ENCODE results near the gene TAS1R1. TPM values are rescaled to one million over a fixed set of nuclear protein-coding genes. Genes with fewer than 3 reads are reported as not detected.

TAS1R1 gene
- total RNA-seq, 2 experiments from 2014 or later: not detected

- peak; percentile 41 for DNase-seq
Observed at GRCh38 chr1:6612641-6613360, 57.7 kb downstream of the TAS1R1 start.

DNA sequence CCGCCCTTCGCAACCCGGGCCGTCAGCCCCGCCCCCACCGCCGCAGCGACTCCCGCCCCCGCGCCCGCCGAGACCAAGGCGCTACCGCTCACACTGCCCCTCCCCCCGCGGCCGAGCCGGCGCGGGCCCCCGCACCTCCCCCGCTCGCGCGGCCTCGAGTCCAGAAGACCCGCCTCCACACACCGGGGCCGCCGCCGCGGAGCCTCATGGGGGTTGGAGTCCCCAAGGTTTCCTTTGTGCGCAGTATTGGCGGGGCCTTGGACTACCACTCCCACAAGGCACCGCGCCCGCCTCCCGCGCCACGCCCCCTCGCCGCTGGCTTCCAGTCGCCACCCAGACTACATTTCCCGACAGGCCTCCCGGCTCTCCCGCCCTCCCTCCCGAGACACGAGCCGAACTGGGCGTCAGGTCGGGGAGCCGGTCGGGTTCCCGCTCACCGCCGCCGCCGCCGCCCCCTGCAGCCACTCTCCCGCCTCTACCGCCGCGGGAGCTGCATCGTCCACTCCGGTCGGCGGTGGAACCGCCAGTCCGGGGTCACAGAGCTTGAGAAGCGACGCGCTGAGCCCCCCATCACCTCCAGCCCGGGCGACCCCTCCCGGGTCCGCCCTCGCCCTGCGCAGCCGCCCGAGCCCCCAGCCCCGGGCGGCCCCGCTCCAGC lies 58.4 kb downstream of the TAS1R1 start, which contains the start of gene PHF13:
Gene PHF13 (plus strand): TSS at position 371 of the 658 bp plus-strand sequence. CDS start 336 bp downstream, outside the sequence.
- Mint-ChIP-seq H3K36me3 (ENCODE audit: low read depth) (peaks cover 10% of the 10 kb centered on the region), H3K4me1 (ENCODE audit: low read depth) (peaks cover 17% of the 10 kb centered on the region), H3K27me3 (ENCODE audit: low read depth) (no peaks in the 10 kb centered on the region), H3K27ac (peak within 1 kb of the TSS; percentile 81), H3K9me3 (no peaks in the 10 kb centered on the region), H3K4me3 (peak within 1 kb of the TSS; percentile 87)
- CTCF ChIA-PET: interaction anchor here (1.0 kb wide), 1 partner anchor 59 kb away, joined by 3 read pairs; the partner anchor contains the start of gene NOL9
- intact Hi-C loops (cut with micrococcal nuclease): loop anchor here (1.0 kb wide), 4 partner anchors 12 to 59 kb away; partner anchors contain the start of genes NOL9 and ZBTB48
- peak; percentile 100 for DNase-seq

More at GRCh38 chr1:6612641-6613360, 57.7 kb downstream of the TAS1R1 start:
- Mint-ChIP-seq H3K27ac (peak overlapping the region; percentile 81), H3K4me1 (ENCODE audit: low read depth) (peaks cover 17% of the 10 kb centered on the region), H3K9me3 (no peaks in the 10 kb centered on the region), H3K27me3 (ENCODE audit: low read depth) (no peaks in the 10 kb centered on the region), H3K36me3 (ENCODE audit: low read depth) (peaks cover 8% of the 10 kb centered on the region), H3K4me3 (peak overlapping the region; percentile 87)
- CTCF ChIA-PET: interaction anchor here (0.6 to 1.4 kb wide), 2 partner anchors 11 to 239 kb away, joined by 3 read pairs; no protein-coding TSS in a partner anchor
- intact Hi-C loops (cut with micrococcal nuclease): loop anchor here (1.0 kb wide), 4 partner anchors 12 to 58 kb away; partner anchors contain the start of genes NOL9 and ZBTB48

GRCh38 chr1:6614019-6614928 lies 59.2 kb downstream of the TAS1R1 start:
- peak; percentile 50 for DNase-seq
- CTCF ChIA-PET: interaction anchor here (1.0 kb wide), 1 partner anchor 60 kb away, joined by 3 read pairs; the partner anchor contains the start of gene NOL9
- Mint-ChIP-seq H3K27me3 (ENCODE audit: low read depth) (no peaks in the 10 kb centered on the region), H3K36me3 (ENCODE audit: low read depth) (peaks cover 10% of the 10 kb centered on the region), H3K9me3 (no peaks in the 10 kb centered on the region), H3K4me1 (ENCODE audit: low read depth) (peaks cover 17% of the 10 kb centered on the region), H3K4me3 (peak overlapping the region; percentile 71), H3K27ac (no peak overlapping the region)
- intact Hi-C loops (cut with micrococcal nuclease): no loop called here

- Mint-ChIP-seq H3K27me3 (ENCODE audit: low read depth) (no peaks in the 10 kb centered on the region), H3K36me3 (ENCODE audit: low read depth) (peaks cover 14% of the 10 kb centered on the region), H3K27ac (no peak overlapping the region), H3K4me1 (ENCODE audit: low read depth) (peaks cover 17% of the 10 kb centered on the region), H3K4me3 (peak overlapping the region; percentile 62), H3K9me3 (no peaks in the 10 kb centered on the region)
- intact Hi-C loops (cut with micrococcal nuclease): no loop called here
- DNase-seq: no peak
- CTCF ChIA-PET: interaction anchor here (1.7 kb wide), 1 partner anchor 14 kb away, joined by 3 read pairs; no protein-coding TSS in a partner anchor
Observed at GRCh38 chr1:6614929-6615785, 60.0 kb downstream of the TAS1R1 start.

- peaks cover 23% of the 10 kb centered on the region for H3K36me3 Mint-ChIP-seq (ENCODE audit: low read depth)
- CTCF ChIA-PET: interaction anchor here (0.9 kb wide), 1 partner anchor 19 kb away, joined by 3 read pairs; no protein-coding TSS in a partner anchor
- no peak for DNase-seq
- intact Hi-C loops (cut with micrococcal nuclease): no loop called here
- H3K27ac Mint-ChIP-seq: no peak overlapping the region
- H3K4me1 Mint-ChIP-seq (ENCODE audit: low read depth): peaks cover 7% of the 10 kb centered on the region
- H3K4me3 Mint-ChIP-seq: no peak overlapping the region
- no peaks in the 10 kb centered on the region for H3K9me3 Mint-ChIP-seq
- H3K27me3 Mint-ChIP-seq (ENCODE audit: low read depth): no peaks in the 10 kb centered on the region
Observed at GRCh38 chr1:6619045-6619444, 63.9 kb downstream of the TAS1R1 start.

- intact Hi-C loops (cut with micrococcal nuclease): no loop called here
- no peaks in the 10 kb centered on the region for H3K27me3 Mint-ChIP-seq (ENCODE audit: low read depth)
- peaks cover 15% of the 10 kb centered on the region for H3K4me1 Mint-ChIP-seq (ENCODE audit: low read depth)
- no peak overlapping the region for H3K27ac Mint-ChIP-seq
- no peaks in the 10 kb centered on the region for H3K9me3 Mint-ChIP-seq
- CTCF ChIA-PET: interaction anchor here (0.6 kb wide), 1 partner anchor 164 kb away, joined by 5 read pairs; no protein-coding TSS in a partner anchor
- no peak overlapping the region for H3K4me3 Mint-ChIP-seq
- DNase-seq: no peak
- H3K36me3 Mint-ChIP-seq (ENCODE audit: low read depth): peaks cover 22% of the 10 kb centered on the region
Observed at GRCh38 chr1:6621429-6622391, 66.6 kb downstream of the TAS1R1 start.

- Mint-ChIP-seq H3K27me3 (ENCODE audit: low read depth) (no peaks in the 10 kb centered on the region), H3K27ac (no peak overlapping the region), H3K4me1 (ENCODE audit: low read depth) (peaks cover 23% of the 10 kb centered on the region), H3K9me3 (no peaks in the 10 kb centered on the region), H3K36me3 (ENCODE audit: low read depth) (peaks cover 22% of the 10 kb centered on the region), H3K4me3 (no peak overlapping the region)
- CTCF ChIA-PET: interaction anchor here (0.6 to 1.4 kb wide), 2 partner anchors 18 to 165 kb away, joined by 3 to 5 read pairs; no protein-coding TSS in a partner anchor
- intact Hi-C loops (cut with micrococcal nuclease): no loop called here
- DNase-seq: no peak
Observed at GRCh38 chr1:6622396-6623152, 67.5 kb downstream of the TAS1R1 start.

DNA sequence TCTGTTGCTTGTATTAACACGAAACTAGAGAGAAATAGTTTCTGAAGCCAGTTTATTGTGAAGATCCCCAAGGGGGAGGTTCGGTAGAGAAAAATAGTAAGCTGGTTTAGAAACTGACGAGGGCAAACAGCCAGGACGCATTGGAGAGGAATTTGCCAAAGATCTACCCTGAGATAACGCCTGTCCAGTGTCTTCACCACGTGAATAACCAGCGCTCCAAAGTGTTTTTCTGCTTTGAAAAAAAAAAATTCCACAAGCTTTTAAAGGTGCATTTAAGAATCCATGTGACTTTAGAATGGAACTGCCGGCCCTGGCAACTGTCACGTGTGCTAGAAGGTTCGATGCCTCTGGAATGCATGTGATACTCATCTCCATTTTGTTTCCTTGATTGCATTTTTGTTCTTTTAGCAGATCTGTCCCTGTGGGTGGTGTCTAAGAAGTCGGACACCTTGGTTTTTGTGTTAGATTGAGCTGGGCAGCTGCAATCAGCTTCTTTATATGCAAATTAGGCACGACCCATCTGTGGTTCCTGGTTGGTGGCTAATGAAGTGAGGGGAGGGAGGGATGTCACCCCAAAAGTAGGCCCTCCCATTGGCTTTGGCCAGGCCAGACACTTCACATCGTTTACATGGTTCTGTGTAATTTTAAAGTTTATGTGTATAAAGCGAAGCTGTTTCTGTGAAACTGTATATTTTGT lies 68.3 kb downstream of the TAS1R1 start:
- CTCF ChIA-PET: interaction anchor here (0.9 to 1.4 kb wide), 3 partner anchors 19 to 42 kb away, joined by 3 to 8 read pairs (median 3); no protein-coding TSS in a partner anchor
- DNase-seq: no peak
- H3K4me1 Mint-ChIP-seq (ENCODE audit: low read depth): peaks cover 27% of the 10 kb centered on the region
- no peak overlapping the region for H3K27ac Mint-ChIP-seq
- intact Hi-C loops (cut with micrococcal nuclease): no loop called here
- peaks cover 21% of the 10 kb centered on the region for H3K36me3 Mint-ChIP-seq (ENCODE audit: low read depth)
- H3K27me3 Mint-ChIP-seq (ENCODE audit: low read depth): no peaks in the 10 kb centered on the region
- no peak overlapping the region for H3K4me3 Mint-ChIP-seq
- H3K9me3 Mint-ChIP-seq: no peaks in the 10 kb centered on the region

Measured in activated naive CD4-positive, alpha-beta T cell treated with anti-CD3 and anti-CD28 coated beads for 36 hours (primary cell).